A549 (cell line): ENCODE data around the gene NAV2. TPM values are rescaled to one million over a fixed set of nuclear protein-coding genes. Genes with fewer than 3 reads are reported as not detected.
A peak's percentile ranks its signal among the peaks of the same experiment; 100 is the strongest.

Experiments
- ATAC-seq, 2 experiments: fragments of 200-7000 bp in 1 of 2; fragments of >200 bp in 1 of 2; cut with Nextera tagmentation in 1 of 2; cut with Tn5 transposase in 1 of 2; 3 replicates each; pipeline versions ENCODE4 v1.8.0 to v1.9.1; 2018 to 2020; ENCODE audit warnings: mild to moderate bottlenecking in 1 of 2, moderate library complexity in 1 of 2
- CTCF ChIA-PET: fragments of 300-600 bp; sonication (Branson Sonifier 250); formaldehyde crosslinking; extraction: SDS; loops from one replicate; lab custom pipeline; 2021; ENCODE audit warnings: antibody characterized with exemption, inconsistent platforms; lab: Yijun Ruan, JAX
- POLR2A ChIA-PET: fragments of 350-600 bp; formaldehyde crosslinking; extraction: SDS; loops from one replicate; lab custom pipeline; 2021; ENCODE audit warnings: antibody characterized with exemption, inconsistent platforms; lab: Yijun Ruan, JAX
- DNase-seq, 2 experiments: peaks; one replicate each; pipeline versions ENCODE4 v3.0.0 to v3.0.0-alpha.2; 2011 to 2016; ENCODE audit warnings: low read depth in 1 of 2, low spot score in 1 of 2
- FAIRE-seq: peaks from 2 replicates; lab custom pipeline; 2011; peaks lifted over from hg19 to GRCh38; lab: Jason Lieb, UNC
- H3K27ac ChIP-seq, 2 experiments: fragments of >200 bp; sonication (Bioruptor Twin); formaldehyde crosslinking; 3 replicates each; pipeline ENCODE4 v1.5.1; 2016 to 2017
- H3K4me1 ChIP-seq: fragments of >200 bp; sonication (Bioruptor Twin); formaldehyde crosslinking; 3 replicates; pipeline ENCODE4 v1.6.1; 2016
- H3K4me2 ChIP-seq: fragments of >200 bp; sonication (Bioruptor Twin); formaldehyde crosslinking; 3 replicates; pipeline ENCODE4 v1.6.1; 2016
- H3K4me3 ChIP-seq: fragments of >200 bp; sonication (Bioruptor Twin); formaldehyde crosslinking; 3 replicates; pipeline ENCODE4 v1.5.1; 2016
- H3K9me3 ChIP-seq: fragments of >200 bp; sonication (Bioruptor Twin); formaldehyde crosslinking; 3 replicates; pipeline ENCODE4 v1.6.1; 2016
- ATOH8 ChIP-seq: fragments of 250-450 bp; sonication (Bioruptor Pico); IDR thresholded peaks from 2 replicates; pipeline ENCODE4 v1.5.0; 2020; ENCODE audit warnings: low read depth, mild to moderate bottlenecking, moderate library complexity
- BCL3 ChIP-seq: fragments of >200 bp; sonication (Bioruptor Twin); formaldehyde crosslinking; IDR thresholded peaks from 3 replicates; pipeline ENCODE4 v1.6.1; 2016
- CBX8 ChIP-seq: fragments of 200-600 bp; sonication (generic); IDR thresholded peaks from 2 replicates; pipeline ENCODE4 v1.6.1; 2016
- CHD4 ChIP-seq: fragments of 200-600 bp; sonication (generic); IDR thresholded peaks from 2 replicates; pipeline ENCODE4 v1.6.1; 2016; ENCODE audit warnings: antibody characterized with exemption, mild to moderate bottlenecking, borderline replicate concordance
- EHF ChIP-seq: fragments of 250-450 bp; sonication (Bioruptor Pico); IDR thresholded peaks from 2 replicates; pipeline ENCODE4 v1.5.0; 2020; ENCODE audit warnings: mild to moderate bottlenecking
- ELK1 ChIP-seq: fragments of 150-350 bp; IDR thresholded peaks from 2 replicates; pipeline ENCODE4 v1.6.1; 2014; ENCODE audit warnings: low read depth, mild to moderate bottlenecking, low read length
- ESRRA ChIP-seq: fragments of 150-350 bp; IDR thresholded peaks from 2 replicates; pipeline ENCODE4 v1.6.1; 2014; ENCODE audit warnings: mild to moderate bottlenecking, low read length, borderline replicate concordance
- FOXS1 ChIP-seq: fragments of 250-450 bp; sonication (Bioruptor Pico); IDR thresholded peaks from 2 replicates; pipeline ENCODE4 v1.5.0; 2020; ENCODE audit warnings: mild to moderate bottlenecking, moderate library complexity
- GATA3 ChIP-seq: IDR thresholded peaks from 2 replicates; pipeline ENCODE4 v1.6.1; 2012; ENCODE audit warnings: borderline replicate concordance
- HDAC2 ChIP-seq: fragments of 200-600 bp; sonication (generic); IDR thresholded peaks from 2 replicates; pipeline ENCODE4 v1.6.1; 2016
- HMGXB4 ChIP-seq: fragments of 250-450 bp; sonication (Bioruptor Pico); IDR thresholded peaks from 2 replicates; pipeline ENCODE4 v1.5.0; 2021; ENCODE audit warnings: mild to moderate bottlenecking, moderate library complexity, borderline replicate concordance
- HOXB13 ChIP-seq: fragments of 250-450 bp; sonication (Bioruptor Pico); IDR thresholded peaks from 2 replicates; pipeline ENCODE4 v1.5.0; 2020; ENCODE audit warnings: low read depth, mild to moderate bottlenecking, moderate library complexity
- KDM5A ChIP-seq: fragments of 200-600 bp; sonication (generic); IDR thresholded peaks from 2 replicates; pipeline ENCODE4 v1.6.1; 2016; ENCODE audit warnings: antibody characterized with exemption, mild to moderate bottlenecking
- NPAS2 ChIP-seq: fragments of 250-450 bp; sonication (Bioruptor Pico); IDR thresholded peaks from 2 replicates; pipeline ENCODE4 v1.8.0; 2022; ENCODE audit warnings: mild to moderate bottlenecking, moderate library complexity, borderline replicate concordance
- PBX3 ChIP-seq: IDR thresholded peaks from 2 replicates; pipeline ENCODE4 v1.6.1; 2012
- RAD21 ChIP-seq, 2 experiments: fragments of >200 bp in 1 of 2; sonication (Bioruptor Twin) in 1 of 2; formaldehyde crosslinking in 1 of 2; IDR thresholded peaks in 1 of 2; conservative IDR thresholded peaks in 1 of 2; 2 replicates in 1 of 2; 3 replicates in 1 of 2; pipeline ENCODE4 v1.6.1; 2012 to 2018; ENCODE audit warnings: inconsistent platforms in 1 of 2
- REST ChIP-seq: fragments of 200-600 bp; sonication (generic); IDR thresholded peaks from 2 replicates; pipeline ENCODE4 v1.6.1; 2016; ENCODE audit warnings: antibody characterized with exemption, mild to moderate bottlenecking, moderate library complexity
- SREBF2 ChIP-seq: fragments of 450-650 bp; IDR thresholded peaks from 2 replicates; pipeline ENCODE4 v1.6.1; 2014; ENCODE audit warnings: mild to moderate bottlenecking, moderate library complexity
- ZNF302 ChIP-seq: fragments of 250-450 bp; sonication (Bioruptor Pico); IDR thresholded peaks from 2 replicates; pipeline ENCODE4 v1.9.0; 2021; ENCODE audit warnings: inconsistent platforms, mild to moderate bottlenecking, moderate library complexity
- ZSCAN20 ChIP-seq: fragments of 250-450 bp; sonication (Bioruptor Pico); IDR thresholded peaks from 2 replicates; pipeline ENCODE4 v1.8.0; 2022; ENCODE audit warnings: mild to moderate bottlenecking, moderate library complexity
- WGBS: methylation state at CpG from one replicate; pipeline ENCODE4 v1.1.6; 2017; ENCODE audit errors: missing lambda C conversion rate; 5-methylcytosine and 5-hydroxymethylcytosine counted together
- polyA plus RNA-seq, 4 experiments: library from polyadenylated mRNA; depleted of rRNA in 3 of 4; stranded (reverse); fragments of >200 nt; fragmentation: RNase III in 1 of 4; extraction: RNeasy Plus Mini Kit Qiagen cat#74134 plus additional on column Dnase treatment in 1 of 4; gene quantifications; 2 replicates in 3 of 4; 3 replicates in 1 of 4; pipeline ENCODE4 v1.2.3, GENCODE V29; 2011 to 2017

Gene NAV2
- polyA plus RNA-seq, 2 of the 4 experiments (the other 2 are of a cell fraction), result 4.9 to 19.8 TPM

- H3K4me2 ChIP-seq, result no peak overlapping the region
- H3K4me3 ChIP-seq, result no peak overlapping the region
- H3K9me3 ChIP-seq, result no peaks in the 10 kb centered on the region
- 0 out of 3 replicates have a peak, but pooled peaks cover 5% of the 10 kb centered on the region for H3K4me1 ChIP-seq
- FAIRE-seq (no peak), ATAC-seq (no peak), DNase-seq (peak in 1 of 2 experiments; percentile 43)
- CTCF ChIA-PET, result interaction anchor here (0.6 to 1.5 kb wide), 4 partner anchors 17 to 263 kb away, joined by 3 read pairs; no protein-coding TSS in a partner anchor
- TF ChIP-seq EHF (CRISPR knock-in tag) (no peak), HDAC2 (no peak), GATA3 (no peak), NPAS2 (CRISPR knock-in tag) (no peak), SREBF2 (no peak), BCL3 (no peak), KDM5A (no peak), CHD4 (no peak), FOXS1 (no peak), PBX3 (no peak), HOXB13 (no peak), REST (no peak), ELK1 (no peak), ATOH8 (no peak), ZNF302 (CRISPR knock-in tag) (no peak), RAD21 (conservative IDR thresholded peaks at IDR 0.05 in 1 of 2, IDR thresholded peaks at IDR 0.05 in 1 of 2) (no peak), ZSCAN20 (CRISPR knock-in tag) (no peak), HMGXB4 (CRISPR knock-in tag) (no peak), ESRRA (no peak), CBX8 (no peak)
- H3K27ac ChIP-seq, result no peak overlapping the region
- WGBS, result 71% methylated on average over 12 of the region's 12 CpGs
- POLR2A ChIA-PET, result no interaction called here
These were observed 114.9 kb downstream of the NAV2 start for GRCh38 chr11:19827399-19828135.
